ENCODE measurements around the gene RSF1.
"Not testable (repeated sequence)": the region's sequence is repeated elsewhere in the genome, so short reads cannot be mapped to it uniquely, and the experiment has no call there.

GRCh38 chr11:77857906-77858457 is 37.5 kb upstream of the RSF1 start:
- not testable (repeated sequence) for TF ChIP-seq POLR2A, CTCF (IDR thresholded peaks at IDR 0.05)
